HCT116 (cell line): ENCODE results near the gene CORO2B. TPM values are rescaled to one million over a fixed set of nuclear protein-coding genes. Genes with fewer than 3 reads are reported as not detected.

ENCODE experiments used
- ATAC-seq: fragments of 200-7000 bp; cut with Tn5 transposase; 2 replicates; pipeline ENCODE4 v1.9.1; 2020; ENCODE audit warnings: mild to moderate bottlenecking, moderate library complexity
- BruUV-seq: library from RNA; stranded (reverse); fragments of 400-500 nt; replicated peaks from 2 replicates; lab custom pipeline; 2021; lab: Mats Ljungman, UMichigan
- CTCF ChIA-PET: fragments of 300-600 bp; sonication (Branson Sonifier 250); formaldehyde crosslinking; loops from one replicate; lab custom pipeline; 2021; ENCODE audit warnings: antibody characterized with exemption; lab: Charles Lee
- POLR2A ChIA-PET: fragments of 300-600, 350-600 bp; sonication (Branson Sonifier 250); formaldehyde crosslinking; loops from one replicate; lab custom pipeline; 2021; ENCODE audit warnings: antibody characterized with exemption; lab: Charles Lee
- RAD21 ChIA-PET, 2 experiments: fragments of 300-600 bp; sonication (Branson Sonifier 250); formaldehyde crosslinking; loops; one replicate each; lab custom pipeline; 2023; ENCODE audit warnings: low total read pairs in 2 of 2; ENCODE audit not compliant: uncharacterized antibody in 2 of 2, unreplicated experiment in 2 of 2, low non-redundant PET in 1 of 2; lab: Charles Lee
- DNase-seq: peaks from one replicate; pipeline ENCODE4 v3.0.0-alpha.2; 2010; ENCODE audit warnings: low read depth, low spot score
- H2AFZ ChIP-seq: fragments of 200-600 bp; shearing (Covaris generic), sonication (generic); 2 replicates; pipeline ENCODE4 v1.6.1; 2017; ENCODE audit warnings: low read depth, mixed run types, mixed read lengths, antibody characterized with exemption, low read length; ENCODE audit not compliant: poor library complexity, severe bottlenecking
- H3K27ac ChIP-seq: 2 replicates; pipeline ENCODE4 v1.5.1; 2012; ENCODE audit warnings: low read depth, low read length
- H3K27me3 ChIP-seq: fragments of 200-600 bp; sonication (generic); 2 replicates; pipeline ENCODE4 v1.6.1; 2016; ENCODE audit warnings: mixed run types, low read length, mixed read lengths; ENCODE audit not compliant: insufficient read depth
- H3K36me3 ChIP-seq, 2 experiments: fragments of 200-500 bp in 1 of 2; fragments of 200-600 bp in 1 of 2; sonication (Bioruptor generic) in 1 of 2; sonication (generic) in 1 of 2; 2 replicates each; pipeline versions ENCODE4 v1.5.1 to v1.6.1; 2014 to 2016; ENCODE audit warnings: low read length in 2 of 2, inconsistent platforms in 1 of 2, mixed read lengths in 1 of 2, mixed run types in 1 of 2; ENCODE audit not compliant: insufficient read depth in 2 of 2, control insufficient read depth in 1 of 2
- H3K4me1 ChIP-seq, 2 experiments: fragments of 200-600 bp in 1 of 2; sonication (generic) in 1 of 2; 2 replicates each; pipeline versions ENCODE4 v1.5.1 to v1.6.1; 2012 to 2017; ENCODE audit warnings: low read length in 2 of 2, inconsistent platforms in 1 of 2, mild to moderate bottlenecking in 1 of 2, mixed read lengths in 1 of 2, mixed run types in 1 of 2, moderate library complexity in 1 of 2; ENCODE audit not compliant: insufficient read depth in 2 of 2, control insufficient read depth in 1 of 2
- H3K4me2 ChIP-seq: fragments of 200-600 bp; sonication (generic); 2 replicates; pipeline ENCODE4 v1.6.1; 2017; ENCODE audit warnings: mixed run types, low read length, mixed read lengths
- H3K4me3 ChIP-seq, 2 experiments: fragments of 200-600 bp in 1 of 2; sonication (generic) in 1 of 2; replicated peaks in 1 of 2; 2 replicates each; pipeline ENCODE4 v1.5.1; 2011 to 2016; ENCODE audit warnings: low read length in 2 of 2, control low read depth in 1 of 2, low read depth in 1 of 2, mild to moderate bottlenecking in 1 of 2, mixed read lengths in 1 of 2, mixed run types in 1 of 2
- H3K79me2 ChIP-seq: fragments of 200-600 bp; sonication (generic); 2 replicates; pipeline ENCODE4 v1.6.1; 2017; ENCODE audit warnings: mild to moderate bottlenecking, mixed run types, low read length, moderate library complexity, mixed read lengths; ENCODE audit not compliant: insufficient read depth
- H3K9ac ChIP-seq: fragments of 200-600 bp; sonication (generic); 2 replicates; pipeline ENCODE4 v1.6.1; 2016; ENCODE audit warnings: low read length, mixed read lengths
- H3K9me2 ChIP-seq: fragments of 200-600 bp; sonication (generic), shearing (Covaris generic); 2 replicates; pipeline ENCODE4 v1.6.1; 2017; ENCODE audit warnings: mixed run types, mild to moderate bottlenecking, moderate library complexity; ENCODE audit not compliant: insufficient read depth
- H3K9me3 ChIP-seq, 2 experiments: fragments of 200-500 bp in 1 of 2; fragments of 200-600 bp in 1 of 2; sonication (Bioruptor generic) in 1 of 2; sonication (generic) in 1 of 2; 2 replicates each; pipeline ENCODE4 v1.6.1; 2014 to 2017; ENCODE audit warnings: low read length in 2 of 2, mixed read lengths in 2 of 2, inconsistent platforms in 1 of 2, low read depth in 1 of 2, mild to moderate bottlenecking in 1 of 2, mixed run types in 1 of 2, moderate library complexity in 1 of 2; ENCODE audit not compliant: control insufficient read depth in 1 of 2, insufficient read depth in 1 of 2
- H4K20me1 ChIP-seq: fragments of 200-600 bp; sonication (generic), shearing (Covaris generic); 2 replicates; pipeline ENCODE4 v1.6.1; 2017; ENCODE audit warnings: mixed run types, mild to moderate bottlenecking, moderate library complexity; ENCODE audit not compliant: insufficient read depth
- ATF3 ChIP-seq: IDR thresholded peaks from 2 replicates; pipeline ENCODE4 v1.6.1; 2012
- CBX3 ChIP-seq: IDR thresholded peaks from 2 replicates; pipeline ENCODE4 v1.6.1; 2012; ENCODE audit warnings: low read depth
- EZH2 ChIP-seq: fragments of 200-600 bp; sonication (generic); IDR thresholded peaks from 2 replicates; pipeline ENCODE4 v1.6.1; 2017; ENCODE audit warnings: antibody characterized with exemption, mixed run types
- FOSL1 ChIP-seq: IDR thresholded peaks from 2 replicates; pipeline ENCODE4 v1.6.1; 2012; ENCODE audit warnings: low read depth
- JUND ChIP-seq: IDR thresholded peaks from 2 replicates; pipeline ENCODE4 v1.6.1; 2012
- MAX ChIP-seq: IDR thresholded peaks from 2 replicates; pipeline ENCODE4 v1.6.1; 2012
- POLR2A ChIP-seq: IDR thresholded peaks from 2 replicates; pipeline ENCODE4 v1.7.0; 2011; ENCODE audit warnings: borderline replicate concordance; ENCODE audit not compliant: insufficient read depth, insufficient read length; ENCODE audit errors: extremely low read depth
- RAD21 ChIP-seq: IDR thresholded peaks from 2 replicates; pipeline ENCODE4 v1.6.1; 2012; ENCODE audit warnings: low read depth, mild to moderate bottlenecking
- SRF ChIP-seq: IDR thresholded peaks from 2 replicates; pipeline ENCODE4 v1.6.1; 2012; ENCODE audit warnings: low read depth
- TCF7L2 ChIP-seq: IDR thresholded peaks from 2 replicates; pipeline ENCODE4 v1.7.0; 2011; ENCODE audit warnings: borderline replicate concordance, inconsistent platforms; ENCODE audit not compliant: insufficient read depth, insufficient read length; ENCODE audit errors: extremely low read depth
- ZBTB33 ChIP-seq: IDR thresholded peaks from 2 replicates; pipeline ENCODE4 v1.6.1; 2011; ENCODE audit warnings: mild to moderate bottlenecking, low read length, moderate library complexity; ENCODE audit not compliant: insufficient replicate concordance; ENCODE audit errors: extremely low read depth
- intact Hi-C: fragments of 100-400 bp; cut with micrococcal nuclease; formaldehyde crosslinking; loops from 2 replicates; pipeline ENCODE4 v1.10.0; 2022
- total RNA-seq: library from RNA; stranded (reverse); gene quantifications from one replicate; pipeline ENCODE4 v1.2.1, GENCODE V29; 2021; ENCODE audit not compliant: unreplicated experiment

The CORO2B gene
- total RNA-seq, 1 experiment from 2014 or later, result 2.8 TPM

- DNase-seq, result no peak
- no peaks in the 10 kb centered on the region for H4K20me1 ChIP-seq
- 0 out of 2 replicates have a peak overlapping the region, but pooled peaks have one; percentile 92 for H3K4me2 ChIP-seq
- ChIA-PET POLR2A (no interaction called here), RAD21 (no interaction called here), CTCF (interaction anchor here (1.2 kb wide), 1 partner anchor 31 kb away, joined by 3 read pairs; no protein-coding TSS in a partner anchor)
- peaks cover 33 to 78% of the 10 kb centered on the region in 2 experiments for H3K4me1 ChIP-seq
- no peak overlapping the region for H3K27ac ChIP-seq
- ATAC-seq, result no peak
- no peak overlapping the region for H3K9ac ChIP-seq
- intact Hi-C loops, result no loop called here
- no peak overlapping the region for H2AFZ ChIP-seq
- H3K4me3 ChIP-seq, result no peak overlapping the region
- no peaks in the 10 kb centered on the region for H3K9me3 ChIP-seq
- BruUV-seq, result no TSS peak
- no peaks in the 10 kb centered on the region for H3K79me2 ChIP-seq
- no peaks in the 10 kb centered on the region for H3K36me3 ChIP-seq
- TF ChIP-seq TCF7L2, result no peak
- no peak for TF ChIP-seq POLR2A
- TF ChIP-seq CBX3, result no peak
- TF ChIP-seq JUND, result no peak
- no peak for TF ChIP-seq SRF
- no peak for TF ChIP-seq FOSL1
- no peak for TF ChIP-seq RAD21
- no peak for TF ChIP-seq MAX
- no peak for TF ChIP-seq ATF3
- no peak for TF ChIP-seq EZH2
- H3K27me3 ChIP-seq, result no peaks in the 10 kb centered on the region
- no peaks in the 10 kb centered on the region for H3K9me2 ChIP-seq
These were observed 2.0 kb downstream of the CORO2B start for GRCh38 chr15:68580883-68581155.

- ATAC-seq, result no peak
- no peaks in the 10 kb centered on the region for H3K9me2 ChIP-seq
- TF ChIP-seq MAX (no peak), CBX3 (no peak), FOSL1 (no peak), ZBTB33 (no peak)
- TF ChIP-seq, all 23 proteins: peak for 0
- H2AFZ ChIP-seq, result no peak overlapping the region
- H3K27me3 ChIP-seq, result no peaks in the 10 kb centered on the region
- no peak overlapping the region for H3K4me2 ChIP-seq
- no peak for DNase-seq
- H3K9me3 ChIP-seq, result no peaks in the 10 kb centered on the region
- H3K9ac ChIP-seq, result no peak overlapping the region
- peaks cover 41 to 87% of the 10 kb centered on the region in 2 experiments for H3K4me1 ChIP-seq
- ChIA-PET POLR2A (interaction anchor here (1.1 kb wide), 1 partner anchor 52 kb away, joined by 3 read pairs; no protein-coding TSS in a partner anchor), RAD21 (interaction anchor here in 1 of 2 experiments (0.6 kb wide), 1 partner anchor 92 kb away, joined by 3 read pairs; no protein-coding TSS in a partner anchor), CTCF (no interaction called here)
- H3K27ac ChIP-seq, result no peak overlapping the region
- BruUV-seq, result no TSS peak
- H3K4me3 ChIP-seq, result no peak overlapping the region
- no peaks in the 10 kb centered on the region for H4K20me1 ChIP-seq
- intact Hi-C loops, result no loop called here
- no peaks in the 10 kb centered on the region for H3K36me3 ChIP-seq
- H3K79me2 ChIP-seq, result no peaks in the 10 kb centered on the region
These were observed 2.9 kb downstream of the CORO2B start for GRCh38 chr15:68581725-68582124.
